Limb (tissue), 2 donors: ENCODE measurements around the gene ASF1B.

Experiments
- DNase-seq, 2 donors: peaks; one replicate each; pipeline ENCODE4 v3.0.0-alpha.2; 2016; ENCODE audit errors: extremely low spot score in 2 of 2

ASF1B gene

GRCh38 chr19:14088634-14089411, 47.6 kb downstream of the ASF1B start:
- no peak for DNase-seq

GRCh38 chr19:14086098-14086497, 50.3 kb downstream of the ASF1B start:
- no peak for DNase-seq

GRCh38 chr19:14085309-14085995, 50.9 kb downstream of the ASF1B start, which contains the start of gene C19orf67:
C19orf67 (minus strand) TSS chr19:14085783; CDS start chr19:14085627, 156 bp downstream.
- DNase-seq: no peak

GRCh38 chr19:14082675-14082960, 53.8 kb downstream of the ASF1B start:
- no peak for DNase-seq

- DNase-seq: no peak
Measured at GRCh38 chr19:14081797-14082674, 54.4 kb downstream of the ASF1B start.

- DNase-seq: peak; percentile 98 to 100
Measured at GRCh38 chr19:14080887-14081796, 55.2 kb downstream of the ASF1B start.

GRCh38 chr19:14078411-14078810, 58.0 kb downstream of the ASF1B start:
- DNase-seq: no peak

GRCh38 chr19:14073925-14074838, 62.2 kb downstream of the ASF1B start:
- peak in 1 of 2 donors; percentile 60 for DNase-seq

- peak; percentile 58 to 87 for DNase-seq
Measured at GRCh38 chr19:14073261-14073924, 63.0 kb downstream of the ASF1B start.

GRCh38 chr19:14072535-14073260, 63.7 kb downstream of the ASF1B start, which contains the start of gene MISP3:
MISP3 (plus strand) TSS chr19:14072786; CDS start chr19:14073310, 524 bp downstream.
- peak in 1 of 2 donors; percentile 57 for DNase-seq

- DNase-seq: no peak
Measured at GRCh38 chr19:14070268-14071050, 65.9 kb downstream of the ASF1B start.
